GM10847 (cell line): Measurements from ENCODE around the gene MACROD2.

ENCODE experiments used
- POLR2A ChIP-seq: IDR thresholded peaks from 2 replicates; pipeline ENCODE4 v1.6.1; 2011; ENCODE audit not compliant: insufficient read length; ENCODE audit errors: extremely low read depth

Gene MACROD2

DNA sequence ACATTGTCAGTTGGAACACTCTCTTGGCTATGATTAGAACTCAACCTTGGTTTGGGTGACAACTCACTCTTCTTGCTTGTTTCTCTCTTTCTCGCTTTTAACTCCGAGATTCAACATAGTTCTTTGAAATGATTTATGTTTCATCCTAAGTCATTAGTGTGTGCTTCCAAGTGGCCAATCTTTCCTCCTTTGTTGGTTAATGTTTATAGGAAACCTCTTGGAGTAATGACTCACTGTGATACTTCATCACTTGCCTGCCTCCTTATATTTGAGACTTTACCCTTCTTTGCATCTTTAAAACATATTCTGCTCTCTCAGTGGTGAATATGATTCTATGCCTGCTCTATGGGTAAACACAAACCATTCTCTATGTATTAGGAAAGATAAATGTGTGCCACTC is 621.8 kb downstream of the MACROD2 start:
- no peak for TF ChIP-seq POLR2A

- no peak for TF ChIP-seq POLR2A
Measured at GRCh38 chr20:14619411-14619810, 624.1 kb downstream of the MACROD2 start.

- TF ChIP-seq POLR2A = no peak
Measured at GRCh38 chr20:14622796-14623195, 627.5 kb downstream of the MACROD2 start.

- TF ChIP-seq POLR2A = no peak
Measured at GRCh38 chr20:14631011-14631410, 635.7 kb downstream of the MACROD2 start.

- TF ChIP-seq POLR2A = no peak
Measured at GRCh38 chr20:14632906-14633305, 637.6 kb downstream of the MACROD2 start.

DNA sequence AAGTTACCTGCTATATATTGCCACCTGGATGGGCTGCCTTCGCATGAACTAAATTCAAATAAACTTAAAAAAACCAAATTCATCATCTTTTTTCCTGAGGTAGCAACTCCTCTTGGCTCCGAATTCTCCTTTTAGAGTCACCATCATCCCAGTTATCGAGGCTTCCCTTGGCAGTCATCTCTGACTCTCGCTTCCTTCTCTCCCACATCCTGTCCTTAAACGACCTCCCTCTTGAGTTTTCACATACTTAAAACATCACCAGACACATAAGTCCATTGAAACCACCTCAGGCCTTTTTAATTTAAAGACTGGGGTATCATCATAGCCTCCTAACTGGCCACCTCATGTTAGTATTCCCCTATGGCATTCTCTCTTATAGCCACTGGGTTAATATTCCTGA is 638.2 kb downstream of the MACROD2 start:
- TF ChIP-seq POLR2A = no peak

GRCh38 chr20:14634665-14635064 is 639.3 kb downstream of the MACROD2 start:
- TF ChIP-seq POLR2A = no peak

- TF ChIP-seq POLR2A = no peak
Measured at GRCh38 chr20:14637441-14637840, 642.1 kb downstream of the MACROD2 start.

DNA sequence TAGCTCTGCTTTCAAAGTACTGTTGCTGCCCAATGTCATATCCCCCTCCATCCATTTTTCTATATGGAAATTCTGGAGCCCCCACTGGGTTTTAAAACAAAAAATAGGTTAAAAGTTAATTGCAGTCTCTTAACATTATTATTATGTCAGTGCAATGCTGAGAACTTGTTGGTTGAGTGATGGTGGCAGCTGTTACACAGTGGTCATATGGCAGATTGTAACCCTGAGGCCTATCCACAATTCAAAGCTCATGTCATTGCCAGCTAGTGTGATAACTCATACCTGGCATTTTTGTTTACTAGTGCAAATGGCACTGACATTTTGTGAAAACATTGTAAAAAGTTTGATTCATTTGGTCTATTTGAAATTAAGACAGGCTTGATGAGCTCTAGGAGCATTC is 647.8 kb downstream of the MACROD2 start:
- TF ChIP-seq POLR2A = no peak

DNA sequence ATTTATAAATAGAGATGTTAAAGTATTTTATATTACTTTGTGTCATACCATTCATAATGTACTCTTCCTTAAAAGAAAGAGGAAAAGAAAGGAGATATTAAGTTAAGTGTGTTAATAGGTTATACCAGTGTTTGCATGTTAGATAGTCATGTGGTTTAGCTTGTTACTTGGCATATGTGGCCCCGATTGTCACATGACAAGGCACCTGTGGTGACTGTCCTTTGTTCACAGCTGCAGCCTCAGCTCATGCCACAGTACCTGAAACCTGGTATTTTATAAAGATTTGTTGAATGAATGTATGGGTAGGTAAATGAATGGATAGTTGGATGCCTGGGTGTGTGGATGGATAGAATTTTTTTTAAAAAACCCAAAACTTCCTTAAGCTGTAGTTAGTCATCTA is 648.2 kb downstream of the MACROD2 start:
- TF ChIP-seq POLR2A = no peak

- no peak for TF ChIP-seq POLR2A
Measured at GRCh38 chr20:14644306-14645097, 649.2 kb downstream of the MACROD2 start.

- TF ChIP-seq POLR2A = no peak
Measured at GRCh38 chr20:14647016-14647415, 651.7 kb downstream of the MACROD2 start.

DNA sequence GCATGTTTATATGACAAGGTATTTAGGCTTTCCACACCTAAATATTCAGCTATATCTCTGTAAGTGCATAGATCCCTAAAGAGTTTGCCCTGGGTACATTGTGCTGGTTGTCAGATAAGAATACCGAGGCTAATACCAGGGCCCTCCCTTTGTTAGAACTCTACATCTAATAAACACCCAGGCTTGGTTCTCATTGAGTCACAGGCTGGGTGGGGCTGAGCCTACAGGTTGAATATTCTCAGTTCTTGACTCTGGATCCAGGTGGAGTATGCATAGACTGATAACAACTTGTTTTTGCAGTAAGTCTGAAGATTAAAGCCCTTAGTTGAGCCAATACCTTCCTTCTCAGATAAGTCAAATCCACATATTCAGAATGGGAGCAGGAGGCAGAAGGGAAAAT is 654.3 kb downstream of the MACROD2 start:
- no peak for TF ChIP-seq POLR2A

- TF ChIP-seq POLR2A = no peak
Measured at GRCh38 chr20:14657266-14658005, 662.1 kb downstream of the MACROD2 start.

GRCh38 chr20:14664101-14664500 is 668.8 kb downstream of the MACROD2 start:
- no peak for TF ChIP-seq POLR2A

DNA sequence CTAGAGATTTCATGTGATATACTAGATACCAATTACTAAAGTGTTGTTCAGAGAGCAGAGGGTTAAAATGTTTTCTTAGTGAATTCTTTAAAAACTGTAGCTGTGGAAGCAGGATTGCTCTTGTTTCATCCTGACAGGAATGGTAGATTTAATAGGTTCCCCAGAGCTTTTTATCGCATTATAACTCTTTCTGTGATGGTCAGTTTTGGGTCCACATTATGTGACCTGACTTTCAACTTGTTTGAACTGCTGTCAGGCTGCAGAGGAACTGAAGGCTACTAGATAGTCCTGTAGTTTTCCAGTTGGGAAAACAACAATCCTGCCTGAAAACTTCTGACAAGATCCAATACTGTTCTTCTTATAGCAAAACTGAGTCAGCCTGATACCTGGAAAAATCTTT is 671.4 kb downstream of the MACROD2 start:
- TF ChIP-seq POLR2A = no peak

DNA sequence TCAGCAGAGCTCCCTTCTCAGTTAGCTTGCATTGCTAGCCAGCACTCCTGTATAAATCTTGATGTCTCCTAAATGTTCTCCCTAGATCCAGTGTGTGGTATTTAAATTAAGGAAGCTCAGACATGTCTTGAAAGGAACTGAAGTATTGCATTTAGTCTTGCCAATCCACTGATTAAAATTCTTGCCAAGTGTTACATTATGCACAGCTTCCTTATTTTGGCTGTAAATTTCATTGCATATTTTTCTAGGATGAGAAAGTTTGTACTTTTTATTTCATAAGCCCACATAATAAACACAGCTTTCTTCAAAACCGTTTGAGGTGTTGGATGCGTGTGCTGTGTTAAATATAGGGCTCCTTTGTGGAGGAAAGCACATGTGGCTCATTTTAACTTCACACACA is 671.9 kb downstream of the MACROD2 start:
- TF ChIP-seq POLR2A = no peak

DNA sequence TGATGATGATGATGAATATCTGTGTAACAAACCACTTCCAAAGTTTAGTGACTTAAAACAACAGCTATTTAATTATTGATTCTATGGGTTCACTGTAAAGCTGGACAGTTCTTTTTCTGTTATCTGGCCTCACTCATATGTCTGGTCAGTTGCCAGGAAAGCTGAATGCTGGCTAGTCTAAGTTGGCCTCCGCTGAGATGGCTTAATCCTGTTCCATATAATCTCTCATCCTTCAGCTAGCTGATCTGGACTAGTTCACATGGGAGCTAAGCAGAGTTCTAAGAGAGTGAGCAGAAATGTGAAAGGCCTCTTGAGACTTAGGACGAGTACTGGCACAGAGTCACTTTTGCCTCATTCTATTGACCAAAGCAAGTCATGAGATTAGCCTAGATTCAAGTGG is 676.8 kb downstream of the MACROD2 start:
- TF ChIP-seq POLR2A = no peak
